HepG2 (cell line): ENCODE results near the gene RUSF1. TPM values are rescaled to one million over a fixed set of nuclear protein-coding genes. Genes with fewer than 3 reads are reported as not detected.

Experiments
- CERS6 ChIP-seq: sonication (generic); formaldehyde crosslinking; IDR thresholded peaks from 2 replicates; pipeline ENCODE4 v1.5.0; 2020; ENCODE audit warnings: missing genetic modification reagents
- DRAP1 ChIP-seq: IDR thresholded peaks from 2 replicates; pipeline ENCODE4 v1.6.1; 2016; ENCODE audit warnings: missing genetic modification reagents, missing compliant biosample characterization
- GTF2F1 ChIP-seq: fragments of 150-350 bp; IDR thresholded peaks from 2 replicates; pipeline ENCODE4 v1.6.1; 2014; ENCODE audit warnings: low read length
- MAFF ChIP-seq: IDR thresholded peaks from 2 replicates; pipeline ENCODE4 v1.6.1; 2011; ENCODE audit warnings: low read depth, low read length, improper control_type of control experiment
- MAX ChIP-seq: IDR thresholded peaks from 2 replicates; pipeline ENCODE4 v1.6.1; 2012; ENCODE audit warnings: inconsistent platforms
- MAZ ChIP-seq, 2 experiments: sonication (generic) in 1 of 2; formaldehyde crosslinking in 1 of 2; IDR thresholded peaks; 2 replicates each; pipeline versions ENCODE4 v1.5.0 to v1.6.1; 2012 to 2020; ENCODE audit warnings: low read depth in 2 of 2, mild to moderate bottlenecking in 2 of 2, borderline replicate concordance in 1 of 2, improper control_type of control experiment in 1 of 2, low read length in 1 of 2, missing genetic modification reagents in 1 of 2, moderate library complexity in 1 of 2
- PBX3 ChIP-seq: sonication (generic); formaldehyde crosslinking; IDR thresholded peaks from 2 replicates; pipeline ENCODE4 v1.8.1; 2023; ENCODE audit warnings: missing genetic modification reagents, inconsistent platforms, borderline replicate concordance
- PLRG1 ChIP-seq: fragments of 450-650 bp; conservative IDR thresholded peaks from 2 replicates; pipeline ENCODE4 v1.6.1; 2016
- RELA ChIP-seq: sonication (generic); formaldehyde crosslinking; IDR thresholded peaks from 2 replicates; pipeline ENCODE4 v1.4.0; 2020; ENCODE audit warnings: missing genetic modification reagents
- ZNF207 ChIP-seq: fragments of 450-650 bp; IDR thresholded peaks from 2 replicates; pipeline ENCODE4 v1.6.1; 2016; ENCODE audit warnings: antibody characterized with exemption, borderline replicate concordance
- ZNF235 ChIP-seq: sonication (generic); formaldehyde crosslinking; IDR thresholded peaks from 2 replicates; pipeline ENCODE4 v1.8.1; 2023; ENCODE audit warnings: mild to moderate bottlenecking, missing genetic modification reagents, borderline replicate concordance
- ZNF276 ChIP-seq: sonication (generic); formaldehyde crosslinking; IDR thresholded peaks from 2 replicates; pipeline ENCODE4 v1.4.0; 2020; ENCODE audit warnings: mild to moderate bottlenecking, low read depth, missing genetic modification reagents
- ZNF362 ChIP-seq: sonication (generic); formaldehyde crosslinking; IDR thresholded peaks from 2 replicates; pipeline ENCODE4 v1.4.0; 2020; ENCODE audit warnings: missing genetic modification reagents, mild to moderate bottlenecking, borderline replicate concordance
- ZNF414 ChIP-seq: sonication (generic); formaldehyde crosslinking; IDR thresholded peaks from 2 replicates; pipeline ENCODE4 v1.5.0; 2020; ENCODE audit warnings: missing genetic modification reagents
- ZNF460 ChIP-seq: sonication (generic); formaldehyde crosslinking; IDR thresholded peaks from 2 replicates; pipeline ENCODE4 v1.5.1; 2020; ENCODE audit warnings: missing genetic modification reagents, mild to moderate bottlenecking, borderline replicate concordance
- ZNF598 ChIP-seq: sonication (generic); formaldehyde crosslinking; IDR thresholded peaks from 2 replicates; pipeline ENCODE4 v1.5.1; 2020; ENCODE audit warnings: mild to moderate bottlenecking, missing genetic modification reagents, borderline replicate concordance
- ZNF766 ChIP-seq: sonication (generic); formaldehyde crosslinking; IDR thresholded peaks from 2 replicates; pipeline ENCODE4 v1.5.0; 2020; ENCODE audit warnings: missing genetic modification reagents, borderline replicate concordance
- ZNF776 ChIP-seq: sonication (generic); formaldehyde crosslinking; IDR thresholded peaks from 2 replicates; pipeline ENCODE4 v1.4.0; 2020; ENCODE audit warnings: mild to moderate bottlenecking, missing genetic modification reagents
- ZSCAN25 ChIP-seq: sonication (generic); formaldehyde crosslinking; IDR thresholded peaks from 2 replicates; pipeline ENCODE4 v1.8.0; 2022; ENCODE audit warnings: mild to moderate bottlenecking, missing genetic modification reagents
- ZSCAN29 ChIP-seq: sonication (generic); formaldehyde crosslinking; conservative IDR thresholded peaks from 2 replicates; pipeline ENCODE4 v1.4.0; 2020; ENCODE audit warnings: mild to moderate bottlenecking, missing genetic modification reagents
- polyA plus RNA-seq, 8 experiments: library from polyadenylated mRNA; depleted of rRNA in 3 of 8; stranded (reverse) in 7 of 8; unstranded in 1 of 8; fragments of >200 nt; fragmentation: Illumina TruSeq in 4 of 8; extraction: Trizol in 4 of 8; gene quantifications; 2 replicates each; pipeline versions ENCODE4 v1.2.1 to v1.2.3, GENCODE V29; 2011 to 2016; ENCODE audit warnings: low read depth in 4 of 8, missing spikeins in 1 of 8, mixed read lengths in 1 of 8; ENCODE audit not compliant: insufficient read depth in 1 of 8
- total RNA-seq, 5 experiments: library from RNA; depleted of rRNA; stranded (reverse); fragments of >200 nt; fragmentation: Illumina TruSeq; extraction: Trizol; gene quantifications; 2 replicates each; pipeline ENCODE4 v1.2.3, GENCODE V29; 2016; ENCODE audit warnings: low read depth in 1 of 5

RUSF1 gene
- total and polyA plus RNA-seq, 2 of the 13 experiments (the other 11 are each of a cell fraction or from before 2014, with no cell fraction given): 40.8 to 50.2 TPM

- TF ChIP-seq ZNF766 (CRISPR knock-in tag) (no peak), ZNF414 (no peak; the same call in 1 of the 2 replicates), ZNF235 (CRISPR knock-in tag) (peak; percentile 76; the same call in 1 of the 2 replicates), MAZ (IDR thresholded peaks at IDR 0.05; ENCODE audit: borderline replicate concordance, low read depth, low read length) (0 out of 2 replicates have a peak, but pooled peaks have one; percentile 71), MAZ (CRISPR knock-in tag; IDR thresholded peaks at IDR 0.05; ENCODE audit: low read depth) (no peak; the same call in 1 of the 2 replicates), ZNF276 (peak; percentile 22; the same call in 1 of the 2 replicates), PLRG1 (no peak), RELA (peak; percentile 55; the same call in 1 of the 2 replicates), MAX (peak; percentile 89), ZNF362 (CRISPR knock-in tag) (peak; percentile 87; the same call in 1 of the 2 replicates), ZNF460 (no peak), ZSCAN25 (CRISPR knock-in tag) (peak; percentile 58), DRAP1 (CRISPR knock-in tag) (peak; percentile 45; the same call in 1 of the 2 replicates), MAFF (no peak), CERS6 (CRISPR knock-in tag) (peak; percentile 83; the same call in 1 of the 2 replicates), ZSCAN29 (CRISPR knock-in tag) (peak; percentile 85), GTF2F1 (no peak; the same call in 1 of the 2 replicates), ZNF776 (no peak; the same call in 1 of the 2 replicates), PBX3 (CRISPR knock-in tag) (no peak; the same call in 1 of the 2 replicates), ZNF598 (CRISPR knock-in tag) (no peak), ZNF207 (no peak)
These were observed 30.7 kb downstream of the RUSF1 start (continued) for GRCh38 chr16:31477220-31478216.
